ENCODE results near the gene SCN10A.
A peak's percentile ranks its signal among the peaks of the same experiment; 100 is the strongest.

Gene SCN10A

GRCh38 chr3:38763569-38763968 lies 52.4 kb downstream of the SCN10A start:
- DNase-seq: no peak

GRCh38 chr3:38758557-38758956 lies 57.5 kb downstream of the SCN10A start:
- no peak for DNase-seq

GRCh38 chr3:38757721-38758120 lies 58.3 kb downstream of the SCN10A start:
- no peak for DNase-seq

GRCh38 chr3:38756892-38757291 lies 59.1 kb downstream of the SCN10A start:
- no peak for DNase-seq

GRCh38 chr3:38755130-38755529 lies 60.9 kb downstream of the SCN10A start:
- no peak for DNase-seq

GRCh38 chr3:38746641-38747040 lies 69.4 kb downstream of the SCN10A start:
- DNase-seq: no peak

- no peak for DNase-seq
Observed at GRCh38 chr3:38743043-38743442, 73.0 kb downstream of the SCN10A start.

GRCh38 chr3:38742550-38742949 lies 73.5 kb downstream of the SCN10A start:
- no peak for DNase-seq

- DNase-seq: no peak
Observed at GRCh38 chr3:38740537-38740936, 75.5 kb downstream of the SCN10A start.

- DNase-seq: no peak
Observed at GRCh38 chr3:38739931-38740330, 76.1 kb downstream of the SCN10A start.

GRCh38 chr3:38739396-38739689 lies 76.7 kb downstream of the SCN10A start:
- no peak for DNase-seq

GRCh38 chr3:38738630-38739395 lies 77.2 kb downstream of the SCN10A start:
- peak; percentile 83 for DNase-seq

- no peak for DNase-seq
Observed at GRCh38 chr3:38731522-38731921, 84.5 kb downstream of the SCN10A start.

- DNase-seq: no peak
Observed at GRCh38 chr3:38730281-38730680, 85.7 kb downstream of the SCN10A start.

- DNase-seq: no peak
Observed at GRCh38 chr3:38728008-38728407, 88.0 kb downstream of the SCN10A start.

- peak; percentile 31 for DNase-seq
Observed at GRCh38 chr3:38726751-38727150, 89.3 kb downstream of the SCN10A start.

- no peak for DNase-seq
Observed at GRCh38 chr3:38725726-38726419, 90.1 kb downstream of the SCN10A start.

- DNase-seq: no peak
Observed at GRCh38 chr3:38724392-38724736, 91.7 kb downstream of the SCN10A start.

- DNase-seq: no peak
Observed at GRCh38 chr3:38723569-38724391, 92.2 kb downstream of the SCN10A start.

- DNase-seq: no peak
Observed at GRCh38 chr3:38722781-38723568, 93.0 kb downstream of the SCN10A start.

GRCh38 chr3:38721207-38721772 lies 94.7 kb downstream of the SCN10A start:
- peak; percentile 13 for DNase-seq

GRCh38 chr3:38720465-38720864 lies 95.6 kb downstream of the SCN10A start:
- DNase-seq: peak; percentile 2
